ENCODE measurements around the gene HES4. TPM values are rescaled to one million over a fixed set of nuclear protein-coding genes. Genes with fewer than 3 reads are reported as not detected.
A peak's percentile ranks its signal among the peaks of the same experiment; 100 is the strongest.
"Not testable (repeated sequence)": the region's sequence is repeated elsewhere in the genome, so short reads cannot be mapped to it uniquely, and the experiment has no call there.

The HES4 gene
- total and polyA plus RNA-seq, 8 donors: 4.0 to 212 (median 29.3) TPM; not detected in 1

DNA sequence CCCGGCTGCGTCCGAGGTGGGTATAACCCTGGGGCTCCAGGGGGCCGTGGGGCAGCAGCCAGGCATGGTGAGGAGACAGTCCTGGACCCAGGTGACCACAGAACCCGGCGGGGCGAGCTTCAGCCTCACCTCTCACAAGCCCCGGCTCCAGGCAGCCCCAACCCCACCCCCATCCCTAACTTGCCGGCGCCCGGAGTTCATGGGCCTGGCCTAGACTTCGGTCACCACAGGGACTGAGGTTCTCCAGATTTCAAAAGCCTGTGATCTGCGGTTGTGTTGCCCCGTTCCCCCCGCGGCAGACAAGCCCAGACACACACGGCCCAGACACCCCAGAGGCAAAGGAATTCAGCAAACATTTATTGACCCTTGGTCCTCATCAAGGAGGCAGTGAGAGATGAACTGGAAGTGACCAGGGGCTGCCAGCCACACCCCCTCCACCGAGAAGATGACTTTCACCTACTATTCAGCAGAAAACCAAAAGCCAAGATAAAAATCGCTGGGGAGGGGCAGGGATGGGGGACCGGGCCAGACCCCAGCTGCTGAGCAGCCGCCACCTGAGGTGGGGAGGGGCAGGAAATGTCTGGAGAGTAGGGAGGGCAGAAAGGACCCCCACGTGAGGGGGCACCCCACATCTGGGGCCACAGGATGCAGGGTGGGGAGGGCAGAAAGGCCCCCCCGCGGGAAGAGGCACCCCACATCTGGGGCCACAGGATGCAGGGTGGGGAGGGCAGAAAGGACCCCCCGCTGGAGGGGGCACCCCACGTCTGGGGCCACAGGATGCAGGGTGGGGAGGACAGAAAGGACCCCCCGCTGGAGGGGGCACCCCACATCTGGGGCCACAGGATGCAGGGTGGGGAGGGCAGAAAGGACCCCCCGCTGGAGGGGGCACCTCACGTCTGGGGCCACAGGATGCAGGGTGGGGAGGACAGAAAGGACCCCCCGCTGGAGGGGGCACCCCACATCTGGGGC is 3.9 kb downstream of the HES4 start:
- intact Hi-C loops (cut with DNase I; ENCODE audit: low total_unique reads): no loop called here
- DNase-seq: peak in 1 of 2 donors; percentile 27
- 31 to 35% (median 33%) methylated on average over 21 to 30 of the region's 30 CpGs for WGBS, 5 donors
- no peak overlapping the region for H3K27ac ChIP-seq
- H3K9me3 ChIP-seq: peaks cover 0 to 18% (median 12%) of the 10 kb centered on the region in 4 donors
- TF ChIP-seq POLR2AphosphoS5 (IDR thresholded peaks at IDR 0.05) (no peak), CTCF (IDR thresholded peaks at IDR 0.05) (no peak), EP300 (IDR thresholded peaks at IDR 0.05) (no peak), POLR2A (IDR thresholded peaks at IDR 0.05) (no peak)
- peaks cover 0 to 66% (median 36%) of the 10 kb centered on the region in 3 donors for H3K27me3 ChIP-seq
- no peaks in the 10 kb centered on the region for H3K36me3 ChIP-seq
- no peak overlapping the region for H3K4me3 ChIP-seq
- peaks cover 25 to 41% (median 37%) of the 10 kb centered on the region in 4 donors for H3K4me1 ChIP-seq

DNA sequence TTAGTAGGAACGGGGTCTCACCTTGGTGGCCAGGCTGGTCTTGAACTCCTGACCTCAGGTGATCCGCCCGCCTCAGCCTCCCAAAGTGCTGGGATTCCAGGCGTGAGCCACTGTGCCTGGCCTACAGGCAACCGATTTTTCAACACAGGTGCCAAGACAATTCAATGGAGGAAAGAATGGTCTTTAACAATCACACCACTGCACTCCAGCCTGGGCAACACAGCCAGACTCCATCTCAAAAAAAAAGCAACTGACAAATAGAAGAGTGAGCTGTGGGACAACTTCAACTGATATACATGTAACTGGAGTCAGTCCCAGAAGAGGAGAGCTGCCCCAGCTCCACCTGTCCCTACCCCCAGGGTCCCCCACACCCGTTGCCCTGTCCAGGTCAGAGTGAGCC is 5.4 kb downstream of the HES4 start:
- 77 to 89% (median 83%) methylated on average over 6 of the region's 6 CpGs for WGBS, 5 donors
- peaks cover 0 to 52% (median 25%) of the 10 kb centered on the region in 3 donors for H3K27me3 ChIP-seq
- H3K36me3 ChIP-seq; H3K4me3 ChIP-seq; DNase-seq; H3K27ac ChIP-seq; intact Hi-C loops (cut with DNase I; ENCODE audit: low total_unique reads): not testable (repeated sequence)
- peaks cover 14 to 27% (median 23%) of the 10 kb centered on the region in 4 donors for H3K4me1 ChIP-seq
- H3K9me3 ChIP-seq: peaks cover 0 to 18% (median 12%) of the 10 kb centered on the region in 4 donors

GRCh38 chr1:993379-993995 is 6.4 kb downstream of the HES4 start:
- no peak overlapping the region for H3K27ac ChIP-seq
- intact Hi-C loops (cut with DNase I; ENCODE audit: low total_unique reads): no loop called here
- 65 to 87% (median 80%) methylated on average over 7 to 15 of the region's 15 CpGs for WGBS, 5 donors
- peaks cover 0 to 18% (median 12%) of the 10 kb centered on the region in 4 donors for H3K9me3 ChIP-seq
- TF ChIP-seq POLR2AphosphoS5 (IDR thresholded peaks at IDR 0.05) (no peak), EP300 (IDR thresholded peaks at IDR 0.05) (no peak), CTCF (IDR thresholded peaks at IDR 0.05) (no peak), POLR2A (IDR thresholded peaks at IDR 0.05) (no peak)
- no peak overlapping the region for H3K4me3 ChIP-seq
- peaks cover 0 to 42% (median 14%) of the 10 kb centered on the region in 3 donors for H3K27me3 ChIP-seq
- no peak for DNase-seq
- H3K36me3 ChIP-seq: no peaks in the 10 kb centered on the region
- H3K4me1 ChIP-seq: peaks cover 4 to 17% (median 13%) of the 10 kb centered on the region in 4 donors

GRCh38 chr1:992362-992761 is 7.5 kb downstream of the HES4 start:
- no peak for DNase-seq
- peaks cover 0 to 7% (median 2%) of the 10 kb centered on the region in 4 donors for H3K4me1 ChIP-seq
- no peak overlapping the region for H3K4me3 ChIP-seq
- H3K9me3 ChIP-seq: peaks cover 0 to 18% (median 12%) of the 10 kb centered on the region in 4 donors
- no peak overlapping the region for H3K27ac ChIP-seq
- no peaks in the 10 kb centered on the region for H3K36me3 ChIP-seq
- intact Hi-C loops (cut with DNase I; ENCODE audit: low total_unique reads): no loop called here
- 84 to 91% (median 87%) methylated on average over 7 of the region's 7 CpGs for WGBS, 5 donors
- no peak for TF ChIP-seq CTCF (IDR thresholded peaks at IDR 0.05)
- TF ChIP-seq EP300 (IDR thresholded peaks at IDR 0.05): no peak
- TF ChIP-seq POLR2AphosphoS5 (IDR thresholded peaks at IDR 0.05): no peak
- no peak for TF ChIP-seq POLR2A (IDR thresholded peaks at IDR 0.05)
- peaks cover 0 to 30% (median 3%) of the 10 kb centered on the region in 3 donors for H3K27me3 ChIP-seq

Data from stomach (tissue), 9 donors.